HG03135 (cell line): ENCODE results near the gene ADCY2.

Experiments used
- ATAC-seq: cut with Tn5 transposase; IDR thresholded peaks from one replicate; pipeline ENCODE4 v1.9.1; 2021; ENCODE audit warnings: mild to moderate bottlenecking, moderate library complexity; ENCODE audit not compliant: unreplicated experiment

Gene ADCY2

GRCh38 chr5:7855611-7856010, 459.7 kb downstream of the ADCY2 start:
- ATAC-seq = no peak

- no peak for ATAC-seq
Measured at GRCh38 chr5:7856855-7857254, 460.9 kb downstream of the ADCY2 start.

- no peak for ATAC-seq
Measured at GRCh38 chr5:7857361-7857760, 461.4 kb downstream of the ADCY2 start.

GRCh38 chr5:7857926-7858632, 462.1 kb downstream of the ADCY2 start:
- no peak for ATAC-seq

GRCh38 chr5:7866196-7866595, 470.3 kb downstream of the ADCY2 start:
- ATAC-seq = no peak

- ATAC-seq = no peak
Measured at GRCh38 chr5:7867260-7867659, 471.3 kb downstream of the ADCY2 start.

- no peak for ATAC-seq
Measured at GRCh38 chr5:7868427-7868772, 472.5 kb downstream of the ADCY2 start.

GRCh38 chr5:7868773-7869473, 473.0 kb downstream of the ADCY2 start, which contains the start of the genes FASTKD3 and MTRR:
FASTKD3 (minus strand) TSS chr5:7869031; CDS start chr5:7868083, 948 bp downstream.
MTRR (plus strand) TSS chr5:7869148; CDS start chr5:7870795, 1,647 bp downstream.
- peak; percentile 99 for ATAC-seq

GRCh38 chr5:7869474-7870136, 473.7 kb downstream of the ADCY2 start:
- ATAC-seq = peak; percentile 36

- no peak for ATAC-seq
Measured at GRCh38 chr5:7871653-7872052, 475.7 kb downstream of the ADCY2 start.

- ATAC-seq = no peak
Measured at GRCh38 chr5:7872517-7873130, 476.7 kb downstream of the ADCY2 start.

GRCh38 chr5:7873216-7873615, 477.3 kb downstream of the ADCY2 start:
- ATAC-seq = no peak

- no peak for ATAC-seq
Measured at GRCh38 chr5:7874639-7875038, 478.7 kb downstream of the ADCY2 start.

- ATAC-seq = no peak
Measured at GRCh38 chr5:7875151-7875550, 479.2 kb downstream of the ADCY2 start.

- ATAC-seq = no peak
Measured at GRCh38 chr5:7876867-7877266, 480.9 kb downstream of the ADCY2 start.

- no peak for ATAC-seq
Measured at GRCh38 chr5:7877851-7878250, 481.9 kb downstream of the ADCY2 start.

GRCh38 chr5:7878381-7878873, 482.5 kb downstream of the ADCY2 start:
- ATAC-seq = peak; percentile 94
